Ecto neural progenitor cell (in vitro differentiated cells): ENCODE data around the gene CEP97.
"Not testable (repeated sequence)": the region's sequence is repeated elsewhere in the genome, so short reads cannot be mapped to it uniquely, and the experiment has no call there.

ENCODE experiments used
- DNase-seq: peaks from one replicate; pipeline ENCODE4 v3.0.0-alpha.2; 2018; ENCODE audit warnings: low spot score

Gene CEP97, protein sequence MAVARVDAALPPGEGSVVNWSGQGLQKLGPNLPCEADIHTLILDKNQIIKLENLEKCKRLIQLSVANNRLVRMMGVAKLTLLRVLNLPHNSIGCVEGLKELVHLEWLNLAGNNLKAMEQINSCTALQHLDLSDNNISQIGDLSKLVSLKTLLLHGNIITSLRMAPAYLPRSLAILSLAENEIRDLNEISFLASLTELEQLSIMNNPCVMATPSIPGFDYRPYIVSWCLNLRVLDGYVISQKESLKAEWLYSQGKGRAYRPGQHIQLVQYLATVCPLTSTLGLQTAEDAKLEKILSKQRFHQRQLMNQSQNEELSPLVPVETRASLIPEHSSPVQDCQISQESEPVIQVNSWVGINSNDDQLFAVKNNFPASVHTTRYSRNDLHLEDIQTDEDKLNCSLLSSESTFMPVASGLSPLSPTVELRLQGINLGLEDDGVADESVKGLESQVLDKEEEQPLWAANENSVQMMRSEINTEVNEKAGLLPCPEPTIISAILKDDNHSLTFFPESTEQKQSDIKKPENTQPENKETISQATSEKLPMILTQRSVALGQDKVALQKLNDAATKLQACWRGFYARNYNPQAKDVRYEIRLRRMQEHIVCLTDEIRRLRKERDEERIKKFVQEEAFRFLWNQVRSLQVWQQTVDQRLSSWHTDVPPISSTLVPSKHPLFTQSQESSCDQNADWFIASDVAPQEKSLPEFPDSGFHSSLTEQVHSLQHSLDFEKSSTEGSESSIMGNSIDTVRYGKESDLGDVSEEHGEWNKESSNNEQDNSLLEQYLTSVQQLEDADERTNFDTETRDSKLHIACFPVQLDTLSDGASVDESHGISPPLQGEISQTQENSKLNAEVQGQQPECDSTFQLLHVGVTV

DNA sequence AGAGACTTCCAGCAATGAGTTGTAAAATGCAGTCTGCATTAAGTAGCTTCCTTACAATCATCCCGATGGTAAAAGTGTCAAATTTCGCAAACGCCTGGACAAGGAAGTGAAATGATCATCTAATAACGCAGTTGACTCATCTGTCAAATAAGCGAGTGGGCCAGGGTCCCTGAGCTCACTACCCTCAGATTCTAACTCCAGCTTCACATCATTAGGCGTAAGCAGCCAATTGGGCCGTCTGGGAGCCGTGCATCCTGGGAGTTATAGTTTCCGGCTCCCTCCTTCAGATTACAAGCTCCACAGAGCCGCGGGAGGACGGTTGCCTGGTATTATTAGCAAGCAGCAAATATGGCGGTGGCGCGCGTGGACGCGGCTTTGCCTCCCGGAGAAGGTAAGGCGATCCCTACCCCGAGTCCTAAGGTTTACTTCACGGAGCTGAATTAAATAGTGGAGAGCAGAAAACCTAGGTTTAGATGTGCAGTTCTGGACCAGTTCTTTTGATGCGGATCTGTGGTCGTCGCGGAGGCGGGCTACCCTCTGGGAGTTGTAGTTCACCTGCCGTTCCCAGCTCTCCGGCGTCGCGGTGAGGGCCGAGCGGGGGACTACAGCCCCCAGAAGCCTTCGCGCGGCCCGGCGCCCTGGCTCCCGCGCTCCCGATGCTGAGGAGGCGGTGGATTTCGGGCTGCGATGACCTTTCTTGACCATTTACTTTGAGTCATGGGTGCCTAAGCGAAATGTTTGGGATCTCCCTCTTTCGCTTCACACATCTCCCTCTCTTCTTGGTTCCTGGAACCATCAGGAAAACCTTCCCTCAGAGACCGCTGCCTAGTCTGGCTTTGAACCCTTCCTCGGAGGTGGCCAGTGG, at the start of gene CEP97:
TSS of gene CEP97 (plus strand) at position 286 of the 865 bp plus-strand sequence. CDS start at position 349, 63 bp downstream.
- DNase-seq: peak; percentile 93

DNA sequence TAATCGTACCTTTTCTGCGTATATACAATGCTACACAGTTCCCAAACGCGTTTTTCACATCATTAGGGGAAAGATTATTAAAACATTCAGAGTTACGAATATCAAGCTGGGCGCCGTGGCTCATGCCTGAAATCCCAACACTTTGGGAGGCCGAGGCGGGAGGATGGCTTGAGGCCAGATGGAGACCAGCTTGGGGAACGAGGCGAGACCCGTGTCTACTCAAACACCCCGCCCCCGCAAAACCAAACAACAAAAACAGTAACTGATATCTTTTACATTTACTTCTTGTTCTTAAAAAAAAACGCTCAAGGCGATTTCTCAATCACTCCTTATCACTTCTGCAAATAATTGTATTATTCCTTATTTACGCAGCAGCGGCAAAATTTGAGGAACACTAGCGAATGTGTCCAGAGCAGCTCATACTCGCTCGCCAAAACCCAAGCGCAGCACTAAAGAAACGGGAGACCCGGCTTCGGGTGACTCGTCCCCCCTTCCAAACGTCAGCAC, 48.7 kb upstream of the CEP97 start:
- no peak for DNase-seq

DNA sequence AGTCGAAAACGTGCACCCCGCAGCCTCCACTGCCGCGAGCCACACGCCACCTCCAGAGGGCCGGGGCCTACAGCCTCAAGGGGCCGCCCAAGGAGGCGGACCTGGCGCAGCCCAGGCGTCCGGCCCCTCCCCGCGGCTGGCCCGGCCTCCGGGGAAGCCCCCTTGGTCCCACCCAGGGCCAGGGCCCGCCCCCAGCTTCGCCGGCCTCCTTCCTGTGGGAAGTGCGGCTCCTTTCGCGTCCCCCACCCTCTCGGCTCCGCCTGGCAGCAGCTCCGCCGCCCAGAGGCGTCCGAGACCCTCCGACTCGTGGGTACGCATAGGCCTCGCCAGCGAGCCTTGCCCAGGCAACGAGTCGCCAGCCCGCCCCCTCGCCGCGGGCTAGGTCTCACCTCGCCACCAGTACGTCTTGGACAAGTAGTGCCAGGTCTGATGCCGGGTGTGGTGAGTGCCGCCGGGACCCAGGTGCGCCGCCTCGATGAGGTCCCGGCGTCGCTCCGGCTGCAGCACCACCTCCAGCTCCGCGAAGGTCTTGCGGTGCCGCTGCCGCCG, 48.1 kb upstream of the CEP97 start:
- peak; percentile 97 for DNase-seq

DNA sequence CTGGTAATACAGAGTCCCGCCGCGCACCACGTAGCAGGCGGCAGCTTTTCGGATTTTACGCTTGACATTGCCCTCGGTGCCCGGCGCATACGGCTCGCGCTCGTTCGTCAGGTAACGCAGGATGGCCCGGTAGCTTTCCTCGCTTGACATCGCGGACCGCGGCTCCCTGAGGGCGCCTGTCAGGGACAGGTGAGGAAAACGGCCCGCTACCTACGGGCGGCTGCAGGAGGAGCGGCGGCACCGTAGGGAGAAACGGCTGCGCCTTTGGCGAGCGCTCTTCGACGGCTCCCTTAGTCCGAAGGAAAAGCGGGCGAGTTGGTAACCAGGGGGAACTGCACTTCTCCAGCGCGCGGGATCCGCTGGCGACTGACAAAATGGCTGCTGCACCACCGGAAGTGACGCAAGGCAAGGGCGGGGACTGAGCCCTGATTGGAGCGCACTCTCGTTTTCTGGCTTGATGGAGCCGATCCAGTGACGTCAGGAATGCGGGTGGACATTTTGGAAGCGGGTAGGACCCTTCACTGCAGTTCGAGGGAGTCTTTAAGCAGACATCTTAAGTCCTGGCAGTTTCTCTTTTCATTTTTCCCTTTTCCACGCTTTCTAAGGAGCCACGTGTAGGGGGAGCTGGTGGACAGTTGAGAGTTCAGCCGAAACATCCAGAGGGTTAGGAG, 47.5 kb upstream of the CEP97 start, which contains the start of gene ZBTB11:
TSS of gene ZBTB11 (minus strand) at position 368 of the 671 bp plus-strand sequence. CDS start at position 150, 218 bp downstream.
- DNase-seq: peak; percentile 100

DNA sequence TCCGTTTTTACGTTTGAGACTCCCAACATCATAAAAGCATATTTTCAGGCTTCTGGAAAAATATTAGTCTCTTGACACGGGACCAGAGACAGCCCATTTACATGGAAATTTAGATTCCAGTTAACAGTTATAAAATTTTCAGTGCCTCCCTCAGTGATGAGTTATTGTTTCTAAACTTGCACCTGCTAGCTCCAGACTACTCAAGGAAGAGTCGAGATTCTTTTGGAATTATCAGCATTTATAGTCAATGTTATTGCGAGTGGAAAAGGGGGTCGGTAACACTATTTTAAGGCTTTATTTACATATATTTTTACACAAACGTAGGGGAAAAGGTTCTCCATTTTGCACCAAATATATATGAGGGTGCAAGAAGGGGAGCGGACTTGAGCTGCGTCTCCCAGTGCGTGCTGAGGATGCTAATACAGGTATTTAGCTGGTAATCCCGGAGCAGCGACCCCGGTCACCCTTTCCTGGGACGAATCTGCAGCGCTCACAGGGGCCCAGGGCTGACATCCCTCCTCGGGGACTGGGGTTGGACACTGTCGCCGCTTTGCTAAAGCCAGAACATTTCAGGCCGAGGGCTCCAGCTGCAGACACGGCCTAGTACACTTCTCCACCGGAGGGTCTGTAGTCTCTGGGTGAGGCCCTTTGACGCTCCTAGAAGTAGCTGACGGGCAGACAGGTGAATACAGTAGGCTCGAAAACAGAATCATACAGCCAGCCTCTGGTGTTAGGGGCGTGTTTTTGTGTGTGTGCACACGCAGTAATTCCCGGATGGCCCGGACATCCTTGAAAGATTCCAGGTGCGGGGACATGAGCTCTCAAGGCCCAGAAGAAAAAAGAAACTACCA, 46.8 kb upstream of the CEP97 start:
- peak; percentile 56 for DNase-seq

DNA sequence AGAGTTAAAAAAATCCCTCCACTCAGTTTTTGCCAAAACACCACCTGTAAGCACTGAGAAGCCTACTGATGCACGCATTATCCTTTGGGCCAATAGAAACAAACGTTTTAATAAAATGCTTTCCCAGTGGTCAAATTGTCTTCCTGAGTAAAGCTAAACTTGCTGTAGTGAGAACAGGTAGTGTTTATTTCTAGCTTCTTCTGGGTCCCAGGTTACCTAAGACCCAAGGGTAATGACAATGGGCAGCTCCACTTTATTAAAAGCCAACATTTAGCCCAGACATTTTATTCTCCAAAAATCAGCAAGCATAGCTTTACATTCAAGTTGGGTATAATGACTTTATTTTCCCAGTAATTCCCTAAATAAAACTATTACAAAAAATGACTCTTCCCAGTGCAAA, 45.6 kb upstream of the CEP97 start:
- DNase-seq: not testable (repeated sequence)

DNA sequence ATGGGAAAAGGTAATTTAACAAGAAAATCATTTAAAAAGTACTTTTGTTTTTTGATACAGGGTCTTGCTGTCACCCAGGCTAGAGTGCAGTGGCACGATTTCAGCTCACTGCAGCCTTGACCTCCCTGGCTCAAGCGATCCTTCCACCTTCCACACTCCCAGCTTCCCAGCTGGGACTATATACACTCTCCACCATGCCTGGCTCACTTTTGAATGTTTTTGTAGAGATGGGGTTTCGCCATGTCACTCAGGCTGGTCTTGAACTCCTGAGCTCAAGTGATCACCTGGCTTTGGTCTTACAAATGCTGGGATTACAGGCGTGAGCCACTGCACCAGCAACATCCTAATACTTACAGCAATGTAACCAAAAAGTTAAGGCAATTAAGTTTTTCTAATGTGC, 43.9 kb upstream of the CEP97 start:
- DNase-seq: no peak

DNA sequence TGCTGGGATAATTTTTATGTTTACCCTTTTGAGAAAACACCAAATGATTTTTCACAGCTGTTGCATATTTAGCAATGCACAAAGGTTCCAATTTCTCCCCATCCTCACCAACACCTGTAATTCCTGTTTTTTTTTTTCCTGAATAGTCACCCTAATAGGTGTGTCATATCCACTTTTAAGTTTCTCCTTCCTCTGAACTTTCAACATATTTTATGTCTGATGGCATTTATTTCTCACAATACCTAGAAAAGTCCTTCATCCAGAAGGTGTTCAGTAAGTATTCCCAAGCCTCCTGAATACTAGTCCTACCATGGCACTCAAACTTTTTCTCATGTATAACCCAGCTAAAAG, 39.4 kb upstream of the CEP97 start:
- DNase-seq: no peak

DNA sequence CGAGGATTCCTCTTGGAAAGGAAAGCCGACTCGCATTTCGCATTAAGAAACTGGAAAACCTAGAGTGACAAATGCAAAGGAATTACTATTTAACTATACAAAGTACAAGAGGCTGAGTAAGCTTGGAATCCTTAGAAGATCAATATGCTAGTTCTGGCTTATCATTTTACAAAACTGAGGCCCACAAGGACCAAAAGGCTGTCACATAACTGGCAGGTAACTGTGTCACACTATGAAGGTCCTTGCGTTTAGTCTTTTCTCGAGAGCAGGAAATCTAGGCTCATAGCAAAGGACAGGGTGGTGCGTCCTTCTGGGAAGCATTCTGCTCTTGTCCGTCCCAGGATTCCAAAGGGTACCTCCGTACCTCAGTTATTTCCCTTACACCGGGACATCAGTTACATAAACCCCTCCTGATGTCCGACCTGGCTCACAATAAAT, 38.5 kb upstream of the CEP97 start:
- no peak for DNase-seq

DNA sequence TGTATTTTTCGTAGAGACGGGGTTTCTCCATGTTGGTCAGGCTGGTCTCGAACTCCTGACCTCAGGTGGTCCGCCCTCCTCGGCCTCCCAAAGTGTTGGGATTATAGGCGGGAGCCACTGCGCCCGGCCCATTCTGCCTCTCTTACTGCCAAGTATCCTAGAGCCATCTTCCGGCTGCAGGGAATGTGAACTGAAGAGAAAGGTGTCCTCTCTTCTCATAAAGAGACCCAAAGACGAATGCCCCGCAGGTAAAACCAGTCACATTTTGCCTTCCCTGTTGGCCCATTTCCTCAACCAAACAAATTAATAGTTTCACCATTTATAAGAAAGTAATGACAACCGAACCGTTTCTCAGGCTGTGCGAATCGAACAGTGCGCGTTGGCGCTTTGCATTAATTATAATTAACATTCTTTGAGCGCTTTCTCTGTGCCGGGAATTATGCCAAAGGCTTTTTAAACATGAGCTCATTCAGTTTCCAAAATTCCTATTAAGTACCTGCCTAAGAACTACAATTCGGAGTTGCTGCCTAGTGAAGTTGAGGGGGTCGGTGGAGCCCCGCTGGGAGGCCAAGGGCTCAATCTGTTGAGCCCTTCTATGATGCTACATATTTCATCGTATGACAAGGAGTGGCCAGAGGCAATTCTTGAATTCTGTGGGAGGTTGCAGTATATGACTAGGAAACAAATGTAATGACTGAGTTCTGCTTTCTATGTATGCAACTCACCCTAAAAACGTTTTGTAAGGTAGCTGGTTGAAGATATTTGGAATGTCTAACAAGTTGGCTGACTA, 37.1 kb upstream of the CEP97 start:
- no peak for DNase-seq

DNA sequence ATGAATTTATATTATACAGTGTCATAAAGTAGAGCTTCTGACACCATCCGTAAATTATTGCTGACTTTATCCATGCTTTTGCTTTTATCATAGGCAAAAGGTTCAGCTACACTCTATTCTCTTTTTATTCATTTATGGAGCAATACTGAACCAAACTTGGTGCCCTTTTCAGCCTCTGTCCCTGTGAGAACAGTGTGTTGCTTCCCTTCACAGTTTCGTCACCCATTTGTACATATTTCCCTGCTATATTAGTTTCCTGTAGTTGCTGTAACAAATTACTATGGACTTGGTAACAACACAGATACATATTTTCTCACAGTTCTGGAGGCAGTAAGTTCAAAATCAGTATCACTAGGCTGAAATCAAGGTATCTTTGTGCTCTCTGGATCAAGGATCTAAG, 35.1 kb upstream of the CEP97 start:
- DNase-seq: no peak

DNA sequence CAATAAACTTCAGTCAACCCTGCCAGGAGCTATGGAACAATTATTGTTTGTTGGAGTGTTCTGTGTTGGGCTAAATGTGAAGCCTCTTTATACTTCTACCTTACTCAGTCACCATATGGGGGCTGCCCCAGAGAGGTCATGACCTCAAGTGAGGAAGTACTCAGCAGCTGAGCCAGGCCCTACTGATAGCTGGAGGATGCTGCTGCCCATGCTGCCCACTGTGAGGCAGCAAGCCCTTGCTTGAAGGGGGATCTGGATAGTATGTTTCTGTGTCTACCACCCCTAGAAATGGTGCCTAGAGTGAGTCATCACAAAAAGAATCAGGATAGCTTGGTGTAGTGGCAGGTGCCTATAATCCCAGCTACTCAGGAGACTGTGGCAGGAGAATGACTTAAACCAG, 33.4 kb upstream of the CEP97 start:
- no peak for DNase-seq

DNA sequence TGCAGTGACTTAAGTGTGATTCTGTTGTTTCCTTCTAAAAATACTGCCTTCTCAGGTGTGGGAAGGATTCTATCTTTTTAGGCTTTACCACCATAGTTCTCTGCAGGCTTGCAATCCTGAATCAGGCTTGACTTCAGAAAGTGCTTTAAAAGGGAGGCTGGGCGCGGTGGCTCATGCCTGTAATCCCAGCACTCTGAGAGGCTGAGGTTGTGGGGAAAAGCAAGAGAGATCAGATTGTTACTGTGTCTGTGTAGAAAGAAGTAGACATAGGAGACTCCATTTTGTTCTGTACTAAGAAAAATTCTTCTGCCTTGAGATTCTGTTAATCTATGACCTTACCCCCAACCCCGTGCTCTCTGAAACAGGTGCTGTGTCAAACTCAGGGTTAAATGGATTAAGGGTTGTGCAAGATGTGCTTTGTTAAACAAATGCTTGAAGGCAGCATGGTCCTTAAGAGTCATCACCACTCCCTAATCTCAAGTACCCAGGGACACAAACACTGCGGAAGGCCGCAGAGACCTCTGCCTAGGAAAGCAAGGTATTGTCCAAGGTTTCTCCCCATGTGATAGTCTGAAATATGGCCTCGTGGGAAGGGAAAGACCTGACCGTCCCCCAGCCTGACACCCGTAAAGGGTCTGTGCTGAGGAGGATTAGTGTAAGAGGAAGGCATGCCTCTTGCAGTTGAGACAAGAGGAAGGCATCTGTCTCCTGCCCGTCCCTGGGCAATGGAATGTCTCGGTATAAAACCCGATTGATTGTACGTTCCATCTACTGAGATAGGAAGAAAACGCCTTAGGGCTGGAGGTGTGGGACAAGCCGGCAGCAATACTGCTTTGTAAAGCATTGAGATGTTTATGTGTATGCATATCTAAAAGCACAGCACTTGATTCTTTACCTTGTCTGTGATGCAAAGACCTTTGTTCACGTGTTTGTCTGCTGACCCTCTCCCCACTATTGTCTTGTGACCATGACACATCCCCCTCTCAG, 32.4 kb upstream of the CEP97 start:
- not testable (repeated sequence) for DNase-seq

DNA sequence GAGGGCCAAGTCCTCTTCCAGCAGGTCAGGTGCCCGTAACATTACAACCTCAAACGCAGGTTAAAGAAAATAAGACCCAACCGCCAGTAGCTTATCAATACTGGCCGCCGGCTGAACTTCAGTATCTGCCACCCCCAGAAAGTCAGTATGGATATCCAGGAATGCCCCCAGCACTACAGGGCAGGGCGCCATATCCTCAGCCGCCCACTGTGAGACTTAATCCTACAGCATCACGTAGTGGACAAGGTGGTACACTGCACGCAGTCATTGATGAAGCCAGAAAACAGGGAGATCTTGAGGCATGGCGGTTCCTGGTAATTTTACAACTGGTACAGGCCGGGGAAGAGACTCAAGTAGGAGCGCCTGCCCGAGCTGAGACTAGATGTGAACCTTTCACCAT, 30.9 kb upstream of the CEP97 start:
- peak; percentile 59 for DNase-seq

DNA sequence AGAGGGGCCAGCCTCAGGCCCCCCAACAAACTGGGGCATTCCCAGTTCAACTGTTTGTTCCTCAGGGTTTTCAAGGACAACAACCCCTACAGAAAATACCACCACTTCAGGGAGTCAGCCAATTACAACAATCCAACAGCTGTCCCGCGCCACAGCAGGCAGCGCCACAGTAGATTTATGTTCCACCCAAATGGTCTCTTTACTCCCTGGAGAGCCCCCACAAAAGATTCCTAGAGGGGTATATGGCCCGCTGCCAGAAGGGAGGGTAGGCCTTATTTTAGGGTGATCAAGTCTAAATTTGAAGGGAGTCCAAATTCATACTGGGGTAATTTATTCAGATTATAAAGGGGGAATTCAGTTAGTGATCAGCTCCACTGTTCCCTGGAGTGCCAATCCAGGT, 29.6 kb upstream of the CEP97 start:
- DNase-seq: not testable (repeated sequence)

DNA sequence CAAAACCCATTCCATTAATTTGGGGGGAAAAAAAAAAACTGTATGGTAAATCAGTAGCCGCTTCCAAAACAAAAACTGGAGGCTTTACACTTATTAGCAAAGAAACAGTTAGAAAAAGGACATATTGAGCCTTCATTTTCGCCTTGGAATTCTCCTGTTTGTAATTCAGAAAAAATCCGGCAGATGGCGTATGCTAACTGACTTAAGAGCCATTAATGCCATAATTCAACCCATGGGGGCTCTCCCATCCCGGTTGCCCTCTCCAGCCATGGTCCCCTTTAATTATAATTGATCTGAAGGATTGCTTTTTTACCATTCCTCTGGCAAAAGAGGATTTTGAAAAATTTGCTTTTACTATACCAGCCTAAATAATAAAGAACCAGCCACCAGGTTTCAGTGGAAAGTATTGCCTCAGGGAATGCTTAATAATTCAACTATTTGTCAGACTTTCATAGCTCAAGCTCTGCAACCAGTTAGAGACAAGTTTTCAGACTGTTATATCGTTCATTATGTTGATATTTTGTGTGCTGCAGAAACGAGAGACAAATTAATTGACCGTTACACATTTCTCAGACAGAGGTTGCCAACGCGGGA, 28.5 kb upstream of the CEP97 start:
- DNase-seq: no peak
